Activated T-cell treated with anti-CD3 and anti-CD28 coated beads, Interleukin-2, amount 50 U/mL, for 48 hours (primary cell): ENCODE results near the gene RAD17.

Experiments used
- DNase-seq, 2 experiments: peaks; one replicate each; pipeline ENCODE4 v3.0.0-alpha.2; 2020

Gene RAD17

GRCh38 chr5:69369340-69370121, at the start of gene RAD17, which contains the start of the genes AK6 and TAF9:
RAD17 (plus strand) TSS chr5:69369818; CDS start chr5:69372209, 2,391 bp downstream.
AK6 (minus strand) TSS chr5:69369520; CDS start chr5:69369490, 30 bp downstream.
TAF9 (minus strand) TSS chr5:69369520; CDS start chr5:69365737, 3,783 bp downstream.
- peak; percentile 95 to 96 for DNase-seq

GRCh38 chr5:69326365-69326764, 43.3 kb upstream of the RAD17 start:
- DNase-seq, result no peak

GRCh38 chr5:69329905-69330489, 39.6 kb upstream of the RAD17 start:
- no peak for DNase-seq

- no peak for DNase-seq
Measured at GRCh38 chr5:69331528-69332445, 37.8 kb upstream of the RAD17 start.

- peak in 1 of 2 experiments; percentile 26 for DNase-seq
Measured at GRCh38 chr5:69333668-69334315, 35.8 kb upstream of the RAD17 start.

- peak; percentile 80 to 85 for DNase-seq
Measured at GRCh38 chr5:69334793-69335268, 34.8 kb upstream of the RAD17 start.

GRCh38 chr5:69335341-69335935, 34.2 kb upstream of the RAD17 start:
- DNase-seq, result no peak

GRCh38 chr5:69341520-69342161, 28.0 kb upstream of the RAD17 start:
- no peak for DNase-seq

- no peak for DNase-seq
Measured at GRCh38 chr5:69343083-69343482, 26.5 kb upstream of the RAD17 start.

- no peak for DNase-seq
Measured at GRCh38 chr5:69350664-69351063, 19.0 kb upstream of the RAD17 start.

GRCh38 chr5:69359699-69360098, 9.9 kb upstream of the RAD17 start:
- DNase-seq, result no peak

GRCh38 chr5:69360442-69360841, 9.2 kb upstream of the RAD17 start:
- no peak for DNase-seq

- DNase-seq, result no peak
Measured at GRCh38 chr5:69364414-69364813, 5.2 kb upstream of the RAD17 start.

- no peak for DNase-seq
Measured at GRCh38 chr5:69364850-69365249, 4.8 kb upstream of the RAD17 start.

- no peak for DNase-seq
Measured at GRCh38 chr5:69367697-69368279, 1.8 kb upstream of the RAD17 start.

GRCh38 chr5:69368458-69369339, 919 bp upstream of the RAD17 start:
- DNase-seq, result no peak

- peak in 1 of 2 experiments; percentile 36 for DNase-seq
Measured at GRCh38 chr5:69370335-69370734, 717 bp downstream of the RAD17 start.

- no peak for DNase-seq
Measured at GRCh38 chr5:69372394-69372793, 2.8 kb downstream of the RAD17 start.

- no peak for DNase-seq
Measured at GRCh38 chr5:69374911-69375446, 5.4 kb downstream of the RAD17 start.

GRCh38 chr5:69378376-69378775, 8.8 kb downstream of the RAD17 start:
- DNase-seq, result no peak
